WTC11 (cell line): Measurements from ENCODE around the gene SAMD10. TPM values are rescaled to one million over a fixed set of nuclear protein-coding genes. Genes with fewer than 3 reads are reported as not detected.

Experiments
- CDX4 ChIP-seq: fragments of 250-450 bp; sonication (Bioruptor Pico); IDR thresholded peaks from 2 replicates; pipeline ENCODE4 v1.9.0; 2021; ENCODE audit warnings: moderate library complexity, mild to moderate bottlenecking, inconsistent platforms, borderline replicate concordance
- E2F1 ChIP-seq: sonication (generic); formaldehyde crosslinking; IDR thresholded peaks from 2 replicates; pipeline ENCODE4 v1.8.0; 2022; ENCODE audit warnings: mild to moderate bottlenecking, missing genetic modification reagents
- E2F4 ChIP-seq: sonication (generic); formaldehyde crosslinking; IDR thresholded peaks from 2 replicates; pipeline ENCODE4 v1.8.1; 2022; ENCODE audit warnings: low read depth, mild to moderate bottlenecking, moderate library complexity, missing genetic modification reagents, borderline replicate concordance
- FOXK1 ChIP-seq: sonication (generic); formaldehyde crosslinking; IDR thresholded peaks from 2 replicates; pipeline ENCODE4 v1.8.0; 2022; ENCODE audit warnings: mild to moderate bottlenecking, moderate library complexity, missing genetic modification reagents
- FOXP4 ChIP-seq: sonication (generic); formaldehyde crosslinking; IDR thresholded peaks from 2 replicates; pipeline ENCODE4 v1.8.0; 2022; ENCODE audit warnings: mild to moderate bottlenecking, missing genetic modification reagents
- GTF2I ChIP-seq: fragments of 250-450 bp; sonication (Bioruptor Pico); conservative IDR thresholded peaks from 2 replicates; pipeline ENCODE4 v1.4.0; 2021; ENCODE audit warnings: mild to moderate bottlenecking
- HMGXB4 ChIP-seq: sonication (generic); formaldehyde crosslinking; IDR thresholded peaks from 2 replicates; pipeline ENCODE4 v1.8.1; 2023; ENCODE audit warnings: mild to moderate bottlenecking, moderate library complexity, missing genetic modification reagents
- IRF1 ChIP-seq: sonication (generic); formaldehyde crosslinking; IDR thresholded peaks from 2 replicates; pipeline ENCODE4 v1.8.0; 2023; ENCODE audit warnings: missing genetic modification reagents
- JAZF1 ChIP-seq: fragments of 250-450 bp; sonication (Bioruptor Pico); IDR thresholded peaks from 2 replicates; pipeline ENCODE4 v1.9.0; 2021; ENCODE audit warnings: moderate library complexity, mild to moderate bottlenecking, inconsistent platforms
- JUN ChIP-seq: sonication (generic); formaldehyde crosslinking; IDR thresholded peaks from 2 replicates; pipeline ENCODE4 v1.8.0; 2023; ENCODE audit warnings: mild to moderate bottlenecking, missing genetic modification reagents
- MAX ChIP-seq: sonication (generic); formaldehyde crosslinking; IDR thresholded peaks from 2 replicates; pipeline ENCODE4 v1.8.0; 2022; ENCODE audit warnings: mild to moderate bottlenecking, missing genetic modification reagents
- NR1H2 ChIP-seq: sonication (generic); formaldehyde crosslinking; IDR thresholded peaks from 2 replicates; pipeline ENCODE4 v1.9.0; 2021; ENCODE audit warnings: mild to moderate bottlenecking, moderate library complexity, missing genetic modification reagents
- NR2C2 ChIP-seq: sonication (generic); formaldehyde crosslinking; IDR thresholded peaks from 2 replicates; pipeline ENCODE4 v1.8.0; 2022; ENCODE audit warnings: mild to moderate bottlenecking, missing genetic modification reagents
- PRDM15 ChIP-seq: sonication (generic); formaldehyde crosslinking; IDR thresholded peaks from 2 replicates; pipeline ENCODE4 v1.8.0; 2022; ENCODE audit warnings: missing genetic modification reagents
- PRRX2 ChIP-seq: fragments of 250-450 bp; sonication (Bioruptor Pico); IDR thresholded peaks from 2 replicates; pipeline ENCODE4 v1.8.0; 2021; ENCODE audit warnings: mild to moderate bottlenecking
- RORB ChIP-seq: fragments of 250-450 bp; sonication (Bioruptor Pico); IDR thresholded peaks from 2 replicates; pipeline ENCODE4 v1.9.0; 2021; ENCODE audit warnings: mild to moderate bottlenecking
- SMAD3 ChIP-seq: sonication (generic); formaldehyde crosslinking; IDR thresholded peaks from 2 replicates; pipeline ENCODE4 v1.8.0; 2022; ENCODE audit warnings: missing genetic modification reagents, mild to moderate bottlenecking, borderline replicate concordance
- USF2 ChIP-seq: sonication (generic); formaldehyde crosslinking; IDR thresholded peaks from 2 replicates; pipeline ENCODE4 v1.8.1; 2023; ENCODE audit warnings: mild to moderate bottlenecking, missing genetic modification reagents, moderate library complexity
- ZBTB43 ChIP-seq: sonication (generic); formaldehyde crosslinking; IDR thresholded peaks from 2 replicates; pipeline ENCODE4 v1.8.1; 2023; ENCODE audit warnings: mild to moderate bottlenecking, missing genetic modification reagents
- ZNF396 ChIP-seq: fragments of 250-450 bp; sonication (Bioruptor Pico); IDR thresholded peaks from 2 replicates; pipeline ENCODE4 v1.8.0; 2021; ENCODE audit warnings: mild to moderate bottlenecking, moderate library complexity, borderline replicate concordance
- ZNF512 ChIP-seq: sonication (generic); formaldehyde crosslinking; IDR thresholded peaks from 2 replicates; pipeline ENCODE4 v1.8.1; 2022; ENCODE audit warnings: missing genetic modification reagents, borderline replicate concordance
- total RNA-seq: library from RNA; stranded (reverse); gene quantifications from 3 replicates; pipeline ENCODE4 v1.2.3, GENCODE V29; 2021

Gene SAMD10
- total RNA-seq, 1 experiment from 2014 or later = 6.2 TPM

GRCh38 chr20:63955827-63956663, 23.4 kb downstream of the SAMD10 start, which contains the start of gene UCKL1 (continued):
- peak; percentile 96; the same call in 1 of the 2 replicates for TF ChIP-seq ZBTB43
- no peak for TF ChIP-seq E2F1 (CRISPR knock-in tag)
- peak; percentile 76; the same call in 1 of the 2 replicates for TF ChIP-seq E2F4 (CRISPR knock-in tag)
- no peak for TF ChIP-seq ZNF396 (CRISPR knock-in tag)
- TF ChIP-seq SMAD3 = no peak
- TF ChIP-seq MAX (CRISPR knock-in tag) = peak; percentile 89
- TF ChIP-seq JAZF1 (CRISPR knock-in tag) = no peak
- peak; percentile 90 for TF ChIP-seq USF2 (CRISPR knock-in tag)
- TF ChIP-seq FOXK1 (CRISPR knock-in tag) = peak; percentile 87
- no peak for TF ChIP-seq RORB (CRISPR knock-in tag)
- no peak for TF ChIP-seq GTF2I (CRISPR knock-in tag)
- TF ChIP-seq PRDM15 (CRISPR knock-in tag) = no peak
- no peak for TF ChIP-seq CDX4 (CRISPR knock-in tag)
- 0 out of 2 replicates have a peak, but pooled peaks have one; percentile 11 for TF ChIP-seq IRF1
- 0 out of 2 replicates have a peak, but pooled peaks have one; percentile 58 for TF ChIP-seq ZNF512 (CRISPR knock-in tag)
- peak; percentile 69; the same call in 1 of the 2 replicates for TF ChIP-seq HMGXB4 (CRISPR knock-in tag)
- no peak for TF ChIP-seq NR2C2 (CRISPR knock-in tag)
- TF ChIP-seq FOXP4 (CRISPR knock-in tag) = peak; percentile 57; the same call in 1 of the 2 replicates
- TF ChIP-seq NR1H2 (CRISPR knock-in tag) = no peak
- no peak for TF ChIP-seq PRRX2 (CRISPR knock-in tag)
- peak; percentile 48; the same call in 1 of the 2 replicates for TF ChIP-seq JUN (CRISPR knock-in tag)
